Measurements from ENCODE around the gene GGPS1.

DNA sequence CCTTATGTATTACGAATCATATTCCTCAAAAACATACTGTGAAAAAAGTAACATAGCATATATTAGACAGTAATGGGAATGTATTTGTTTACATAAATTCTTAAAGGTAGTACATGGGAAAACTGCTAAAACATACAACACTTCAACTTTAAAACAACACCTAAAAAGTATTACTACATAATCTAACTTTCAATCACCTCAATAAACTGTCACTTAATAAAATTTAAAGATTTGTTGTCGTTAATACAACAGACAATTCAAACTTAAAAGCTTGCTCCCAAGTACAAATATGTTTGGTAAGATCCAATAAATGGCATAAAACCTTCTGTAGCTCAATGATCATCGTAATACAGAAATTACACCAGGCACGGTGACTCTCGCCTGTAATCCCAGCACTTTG is 4.1 kb upstream of the GGPS1 start:
- TF ChIP-seq, protein P1, sequence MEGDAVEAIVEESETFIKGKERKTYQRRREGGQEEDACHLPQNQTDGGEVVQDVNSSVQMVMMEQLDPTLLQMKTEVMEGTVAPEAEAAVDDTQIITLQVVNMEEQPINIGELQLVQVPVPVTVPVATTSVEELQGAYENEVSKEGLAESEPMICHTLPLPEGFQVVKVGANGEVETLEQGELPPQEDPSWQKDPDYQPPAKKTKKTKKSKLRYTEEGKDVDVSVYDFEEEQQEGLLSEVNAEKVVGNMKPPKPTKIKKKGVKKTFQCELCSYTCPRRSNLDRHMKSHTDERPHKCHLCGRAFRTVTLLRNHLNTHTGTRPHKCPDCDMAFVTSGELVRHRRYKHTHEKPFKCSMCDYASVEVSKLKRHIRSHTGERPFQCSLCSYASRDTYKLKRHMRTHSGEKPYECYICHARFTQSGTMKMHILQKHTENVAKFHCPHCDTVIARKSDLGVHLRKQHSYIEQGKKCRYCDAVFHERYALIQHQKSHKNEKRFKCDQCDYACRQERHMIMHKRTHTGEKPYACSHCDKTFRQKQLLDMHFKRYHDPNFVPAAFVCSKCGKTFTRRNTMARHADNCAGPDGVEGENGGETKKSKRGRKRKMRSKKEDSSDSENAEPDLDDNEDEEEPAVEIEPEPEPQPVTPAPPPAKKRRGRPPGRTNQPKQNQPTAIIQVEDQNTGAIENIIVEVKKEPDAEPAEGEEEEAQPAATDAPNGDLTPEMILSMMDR (IDR thresholded peaks at IDR 0.05) = no peak
- no peak for TF ChIP-seq ZFX (IDR thresholded peaks at IDR 0.05; ENCODE audit: borderline replicate concordance)
